NCI-H128 (cell line): ENCODE data around the gene ZNF804B.

Source experiments
- DNase-seq: peaks from one replicate; lab custom pipeline; 2025; ENCODE audit not compliant: unreplicated experiment; lab: John Stamatoyannopoulos, UW

The ZNF804B gene

GRCh38 chr7:88835147-88835728 lies 75.7 kb downstream of the ZNF804B start:
- no peak for DNase-seq

GRCh38 chr7:88842201-88842600 lies 82.7 kb downstream of the ZNF804B start:
- DNase-seq, result no peak

- no peak for DNase-seq
These were observed 85.6 kb downstream of the ZNF804B start for GRCh38 chr7:88845091-88845490.

GRCh38 chr7:88851220-88851619 lies 91.7 kb downstream of the ZNF804B start:
- no peak for DNase-seq

DNA sequence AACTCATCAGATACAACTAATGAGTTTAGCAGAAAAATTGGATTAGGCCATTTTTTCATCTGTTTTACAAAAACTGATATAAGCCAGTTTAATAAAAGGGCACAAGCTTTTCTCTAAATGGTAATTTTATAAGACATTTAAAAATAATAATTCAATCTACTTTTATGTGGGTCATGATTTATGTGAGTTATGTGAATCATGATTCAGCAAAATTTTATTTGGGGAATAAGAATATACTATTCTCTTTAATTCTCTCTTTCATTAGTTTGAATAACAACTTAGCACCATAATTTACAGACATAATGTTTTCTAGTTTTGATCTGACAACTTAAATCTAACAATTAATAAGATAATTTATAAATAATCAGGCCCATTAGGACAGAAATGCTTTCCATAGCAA lies 99.8 kb downstream of the ZNF804B start:
- no peak for DNase-seq

DNA sequence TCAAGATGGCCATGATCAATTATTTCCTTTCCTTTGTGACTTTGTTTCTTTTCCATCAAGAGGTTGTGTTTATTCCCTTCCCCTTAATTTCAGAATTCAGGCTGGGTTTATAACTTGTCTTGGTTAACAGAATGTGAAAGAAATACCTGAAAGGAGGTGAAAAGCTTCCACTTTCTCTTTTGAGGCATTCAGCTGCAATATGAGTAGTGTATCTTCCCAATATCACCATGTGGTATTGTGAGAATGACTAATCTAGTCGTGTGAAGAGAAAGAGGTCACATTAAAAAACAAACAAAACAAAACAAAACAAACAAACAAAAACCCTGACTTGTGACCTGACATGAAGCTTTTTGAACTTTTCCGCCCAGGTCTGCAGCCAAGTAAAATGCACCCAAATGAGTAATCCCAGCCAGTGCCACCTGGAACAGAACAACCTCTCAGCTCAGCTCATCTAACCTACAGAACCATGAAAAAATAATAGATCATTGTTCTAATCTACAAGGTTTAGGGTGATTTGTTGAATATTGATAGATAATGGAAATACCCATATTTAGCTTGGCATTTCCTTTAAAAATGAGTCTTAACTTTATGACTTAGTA lies 106.9 kb downstream of the ZNF804B start:
- DNase-seq, result no peak

DNA sequence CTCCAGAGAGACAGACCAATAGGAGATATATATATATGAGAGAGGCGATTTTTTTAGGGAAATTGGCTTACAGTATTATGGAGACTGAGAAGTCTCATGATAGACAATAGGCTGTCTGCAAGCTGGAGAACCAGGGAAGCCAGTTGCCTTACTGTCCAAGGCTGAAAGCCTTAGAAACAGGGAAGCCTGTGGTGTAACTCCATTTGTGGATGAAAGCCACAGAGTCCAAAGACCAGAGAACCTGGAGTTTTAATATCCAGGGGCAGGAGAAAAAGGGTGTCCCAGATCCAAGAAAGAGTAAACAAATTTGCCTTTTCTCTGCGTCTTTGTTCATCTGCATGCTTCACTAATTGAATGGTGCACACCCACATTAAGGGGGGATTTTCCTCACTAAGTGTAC lies 107.7 kb downstream of the ZNF804B start:
- no peak for DNase-seq

- DNase-seq, result no peak
These were observed 109.0 kb downstream of the ZNF804B start for GRCh38 chr7:88868456-88868855.

DNA sequence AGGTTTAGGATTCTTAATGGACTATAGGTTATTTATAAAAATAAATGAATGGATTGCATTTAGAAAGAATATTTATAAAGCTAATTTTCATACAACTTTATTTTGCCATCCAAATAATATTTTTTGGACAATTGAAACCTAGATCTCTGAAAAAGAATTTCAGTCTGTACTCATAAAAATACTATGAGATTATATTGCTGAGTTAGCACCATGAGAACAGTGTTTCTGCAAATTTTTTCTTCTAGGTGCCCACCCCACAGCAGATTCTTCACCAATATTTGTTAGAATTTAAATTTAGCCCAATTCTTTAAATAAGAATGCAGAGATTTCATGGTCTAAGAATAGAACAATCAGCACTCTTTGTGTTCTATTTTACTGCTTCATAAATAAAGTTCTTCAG lies 121.6 kb downstream of the ZNF804B start:
- DNase-seq, result no peak

- no peak for DNase-seq
These were observed 125.6 kb downstream of the ZNF804B start for GRCh38 chr7:88885131-88885530.

GRCh38 chr7:88888684-88889083 lies 129.2 kb downstream of the ZNF804B start:
- DNase-seq, result no peak

DNA sequence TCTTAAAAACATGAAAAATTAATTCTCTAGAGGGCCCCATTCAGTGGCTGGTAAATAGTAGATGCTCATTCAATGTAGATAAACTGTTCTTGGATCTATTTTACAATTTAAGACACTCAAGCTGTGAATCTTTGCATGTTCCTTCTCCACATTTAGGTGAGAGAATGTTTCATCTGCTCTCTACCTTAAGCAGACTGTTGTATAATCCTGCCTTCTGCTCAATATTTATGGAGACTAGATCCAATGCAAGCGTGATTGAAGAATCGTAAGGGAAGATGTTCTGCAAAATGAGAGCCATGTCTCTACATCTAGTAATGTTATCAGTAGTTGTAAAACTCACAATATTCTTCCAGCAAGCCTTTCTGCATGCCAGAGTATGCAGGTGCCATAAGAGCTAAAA lies 151.0 kb downstream of the ZNF804B start:
- no peak for DNase-seq

DNA sequence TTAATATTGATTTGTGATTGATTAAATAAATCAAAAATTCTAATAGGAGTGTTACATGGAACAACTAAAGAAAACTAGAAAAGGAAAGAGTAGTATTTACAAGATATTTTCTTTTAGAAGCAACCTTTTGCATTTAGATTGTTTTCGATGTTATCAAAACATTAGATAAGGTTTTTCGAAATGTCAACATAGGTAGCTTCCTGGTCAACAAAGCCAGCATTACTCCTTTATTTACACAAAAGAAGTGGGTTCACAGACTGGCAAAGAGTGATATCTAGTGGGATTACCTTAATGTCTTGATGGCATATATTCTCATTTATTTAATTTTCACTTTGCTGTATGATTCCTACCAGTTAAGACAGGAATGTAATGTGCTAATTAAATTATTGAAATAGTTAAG lies 153.4 kb downstream of the ZNF804B start:
- DNase-seq, result no peak

GRCh38 chr7:88915615-88916014 lies 156.1 kb downstream of the ZNF804B start:
- no peak for DNase-seq

DNA sequence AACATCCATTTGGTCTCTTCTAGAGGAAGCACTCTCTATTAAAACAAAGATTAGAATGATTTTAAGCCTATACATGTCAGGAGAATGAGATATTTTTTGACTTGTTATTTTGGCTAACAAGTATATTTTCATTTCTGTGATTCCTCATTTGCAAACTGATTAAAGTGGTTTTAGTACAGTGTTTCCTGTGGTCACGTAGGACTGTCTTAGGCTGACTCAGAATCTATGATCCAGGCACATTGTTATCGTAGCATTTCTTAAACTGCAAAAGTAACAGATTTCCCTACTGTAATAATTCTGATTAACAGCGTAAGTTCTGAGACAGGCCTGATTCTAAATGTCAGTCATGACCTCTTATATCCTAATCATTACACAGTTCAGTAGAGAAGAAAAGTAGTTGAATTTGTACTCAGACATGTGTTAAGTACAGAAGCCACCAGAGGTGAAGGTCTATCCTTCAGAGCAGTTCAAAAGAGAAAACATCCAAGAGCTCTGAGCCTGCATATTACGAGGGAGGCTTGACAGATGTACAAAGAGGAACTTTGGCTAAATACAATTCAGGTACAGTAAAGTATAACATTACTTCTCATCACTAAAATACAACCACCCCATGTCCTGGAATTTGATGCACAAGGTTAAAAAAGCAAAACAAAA lies 160.1 kb downstream of the ZNF804B start:
- no peak for DNase-seq

DNA sequence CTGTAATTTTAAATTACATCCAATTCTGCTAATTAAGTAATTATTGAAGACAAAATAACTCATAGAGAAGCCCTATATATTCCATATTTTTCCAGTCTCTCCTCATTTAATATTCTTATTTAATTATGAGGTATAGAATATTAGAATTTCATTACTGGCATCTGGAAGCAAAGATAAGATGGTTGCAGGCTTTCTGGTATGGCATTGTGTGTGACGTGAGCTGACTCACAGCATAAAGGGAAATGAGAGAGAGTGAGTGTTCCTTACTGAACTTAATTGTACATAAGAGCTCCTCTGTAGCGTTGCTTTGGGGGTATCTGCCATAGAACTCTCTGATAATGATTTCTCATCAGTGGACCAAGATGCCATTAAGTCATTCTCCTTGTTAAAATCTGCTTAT lies 163.4 kb downstream of the ZNF804B start:
- no peak for DNase-seq

GRCh38 chr7:88928276-88928675 lies 168.8 kb downstream of the ZNF804B start:
- DNase-seq, result no peak

DNA sequence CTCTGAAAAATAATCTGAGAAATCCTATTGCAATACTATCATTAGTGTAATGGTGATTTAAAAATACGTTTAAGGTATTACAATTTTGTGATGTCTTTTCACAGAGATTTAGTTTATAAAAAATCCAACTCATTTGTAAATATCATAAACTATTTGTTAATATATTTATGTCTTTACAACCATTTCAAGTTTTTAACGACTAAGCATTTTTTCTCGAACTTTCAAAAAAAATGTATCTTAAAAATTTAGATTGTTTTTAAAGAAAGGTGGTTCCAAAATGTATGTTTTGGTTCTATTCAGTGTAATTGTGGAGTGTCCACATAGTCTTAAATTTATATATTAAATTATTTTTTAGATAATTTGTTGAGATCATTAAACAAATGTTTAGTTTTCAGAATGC lies 170.2 kb downstream of the ZNF804B start:
- DNase-seq, result no peak

DNA sequence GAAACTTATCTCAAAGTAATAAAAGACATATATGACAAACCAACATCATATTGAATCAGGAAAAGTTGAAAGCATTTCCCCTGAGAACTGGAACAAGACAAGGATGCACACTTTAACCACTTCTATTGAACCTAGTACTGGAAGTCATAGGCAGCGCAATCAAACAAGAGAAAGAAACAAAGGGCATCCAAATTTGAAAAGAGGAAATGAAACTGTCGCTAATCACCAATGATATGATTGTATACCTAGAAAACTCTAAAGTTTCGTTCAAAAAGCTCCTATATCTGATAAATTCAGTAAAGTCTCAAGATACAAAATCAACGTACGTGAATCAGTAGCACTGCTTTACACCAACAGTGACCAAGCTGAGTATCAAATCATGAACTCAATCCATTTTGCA lies 173.8 kb downstream of the ZNF804B start:
- DNase-seq, result no peak

GRCh38 chr7:88942815-88943501 lies 183.5 kb downstream of the ZNF804B start:
- no peak for DNase-seq

- no peak for DNase-seq
These were observed 192.3 kb downstream of the ZNF804B start for GRCh38 chr7:88951826-88952225.

DNA sequence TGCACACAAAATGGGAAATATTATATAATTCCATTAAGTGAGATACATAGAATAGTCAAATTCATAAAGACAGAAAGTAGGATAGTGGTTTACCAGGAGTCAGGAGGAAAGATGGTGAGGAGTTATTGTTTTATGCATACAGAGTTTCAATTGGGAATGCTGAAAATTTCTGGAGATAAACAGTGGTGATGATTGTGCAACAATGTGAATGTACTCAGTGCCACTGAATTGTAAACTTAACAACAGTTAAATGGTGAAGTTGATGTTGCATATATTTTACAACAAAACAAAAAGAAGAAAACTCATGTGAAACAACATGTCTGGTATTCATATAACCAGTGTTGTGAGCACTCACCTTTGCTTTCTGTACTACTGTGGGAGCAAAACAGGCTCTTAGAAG lies 204.9 kb downstream of the ZNF804B start:
- DNase-seq, result no peak
